Measurements from ENCODE around the gene FETUB. TPM values are rescaled to one million over a fixed set of nuclear protein-coding genes. Genes with fewer than 3 reads are reported as not detected.

FETUB gene
- total and polyA plus RNA-seq, 2 of the 4 experiments (the other 2 are of a cell fraction), result not detected

DNA sequence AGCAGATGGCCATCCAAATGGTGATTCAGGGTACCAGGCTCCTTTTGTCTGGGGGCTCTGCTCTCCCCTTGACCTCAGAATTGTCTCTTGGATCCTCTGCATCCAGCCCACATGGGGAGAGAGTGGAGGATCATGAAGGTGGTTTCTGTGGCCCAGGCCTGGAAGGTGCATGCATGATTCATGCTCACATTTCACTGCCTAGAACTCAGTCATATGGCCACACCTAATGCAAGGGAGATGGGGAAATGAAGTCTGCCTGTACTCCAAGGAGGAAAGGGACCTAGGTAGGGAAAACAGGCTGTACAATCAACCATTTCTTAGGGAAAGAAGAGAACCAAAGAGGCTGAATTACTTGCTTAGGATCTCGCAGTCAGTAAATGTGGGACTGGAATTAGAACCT lies 40.7 kb downstream of the FETUB start:
- H3K14ac ChIP-seq (replicated peaks; ENCODE audit: low read depth, low read length), result no peak overlapping the region
- no peaks in the 10 kb centered on the region for H3K4me1 ChIP-seq (ENCODE audit: control insufficient read depth, insufficient read depth, low read length)
- dilution Hi-C loops (cut with HindIII; ENCODE audit: low sequenced_read_pairs, unreplicated experiment) (no loop called here), intact Hi-C loops (cut with micrococcal nuclease) (no loop called here), in situ Hi-C loops (cut with MboI; ENCODE audit: low sequenced_read_pairs) (no loop called here)
- no peak overlapping the region for H2BK15ac ChIP-seq (ENCODE audit: low read depth, low read length)
- H3K4me2 ChIP-seq (ENCODE audit: low read depth, low read length), result no peak overlapping the region
- no peak overlapping the region for H3K18ac ChIP-seq (ENCODE audit: low read depth, low read length)
- no peak overlapping the region for H3K4me3 ChIP-seq (ENCODE audit: insufficient read depth, low read depth, low read length)
- no peaks in the 10 kb centered on the region for H3K9me1 ChIP-seq (ENCODE audit: insufficient read depth, low read length)
- H3K4ac ChIP-seq (ENCODE audit: low read depth, low read length), result no peak overlapping the region
- H4K20me1 ChIP-seq (ENCODE audit: insufficient read depth, low read length), result no peaks in the 10 kb centered on the region
- ChIA-PET CTCF (no interaction called here), POLR2A (ENCODE audit: unreplicated experiment) (no interaction called here)
- H3K36me3 ChIP-seq (ENCODE audit: control insufficient read depth, insufficient read depth, low read length), result no peaks in the 10 kb centered on the region
- H2BK5ac ChIP-seq (ENCODE audit: low read depth, low read length, poor library complexity, severe bottlenecking), result no peak overlapping the region
- H2BK20ac ChIP-seq (ENCODE audit: low read depth, low read length), result no peak overlapping the region
- TF ChIP-seq, protein P1, sequence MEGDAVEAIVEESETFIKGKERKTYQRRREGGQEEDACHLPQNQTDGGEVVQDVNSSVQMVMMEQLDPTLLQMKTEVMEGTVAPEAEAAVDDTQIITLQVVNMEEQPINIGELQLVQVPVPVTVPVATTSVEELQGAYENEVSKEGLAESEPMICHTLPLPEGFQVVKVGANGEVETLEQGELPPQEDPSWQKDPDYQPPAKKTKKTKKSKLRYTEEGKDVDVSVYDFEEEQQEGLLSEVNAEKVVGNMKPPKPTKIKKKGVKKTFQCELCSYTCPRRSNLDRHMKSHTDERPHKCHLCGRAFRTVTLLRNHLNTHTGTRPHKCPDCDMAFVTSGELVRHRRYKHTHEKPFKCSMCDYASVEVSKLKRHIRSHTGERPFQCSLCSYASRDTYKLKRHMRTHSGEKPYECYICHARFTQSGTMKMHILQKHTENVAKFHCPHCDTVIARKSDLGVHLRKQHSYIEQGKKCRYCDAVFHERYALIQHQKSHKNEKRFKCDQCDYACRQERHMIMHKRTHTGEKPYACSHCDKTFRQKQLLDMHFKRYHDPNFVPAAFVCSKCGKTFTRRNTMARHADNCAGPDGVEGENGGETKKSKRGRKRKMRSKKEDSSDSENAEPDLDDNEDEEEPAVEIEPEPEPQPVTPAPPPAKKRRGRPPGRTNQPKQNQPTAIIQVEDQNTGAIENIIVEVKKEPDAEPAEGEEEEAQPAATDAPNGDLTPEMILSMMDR (conservative IDR thresholded peaks at IDR 0.05; ENCODE audit: low read depth, low read length), result no peak
- TF ChIP-seq NFE2L2 (IDR thresholded peaks at IDR 0.05; ENCODE audit: low read depth, low read length), result no peak
- TF ChIP-seq CHD1 (IDR thresholded peaks at IDR 0.05; ENCODE audit: low read depth, low read length), result no peak
- no peak for TF ChIP-seq FOS (IDR thresholded peaks at IDR 0.05; ENCODE audit: low read depth, low read length)
- no peak for TF ChIP-seq MAZ (IDR thresholded peaks at IDR 0.05; ENCODE audit: borderline replicate concordance, low read depth, low read length)
- no peak for TF ChIP-seq MXI1 (IDR thresholded peaks at IDR 0.05; ENCODE audit: borderline replicate concordance, low read depth, low read length)
- TF ChIP-seq POLR2A (IDR thresholded peaks at IDR 0.05; ENCODE audit: low read depth, low read length), result no peak
- TF ChIP-seq, protein P2, sequence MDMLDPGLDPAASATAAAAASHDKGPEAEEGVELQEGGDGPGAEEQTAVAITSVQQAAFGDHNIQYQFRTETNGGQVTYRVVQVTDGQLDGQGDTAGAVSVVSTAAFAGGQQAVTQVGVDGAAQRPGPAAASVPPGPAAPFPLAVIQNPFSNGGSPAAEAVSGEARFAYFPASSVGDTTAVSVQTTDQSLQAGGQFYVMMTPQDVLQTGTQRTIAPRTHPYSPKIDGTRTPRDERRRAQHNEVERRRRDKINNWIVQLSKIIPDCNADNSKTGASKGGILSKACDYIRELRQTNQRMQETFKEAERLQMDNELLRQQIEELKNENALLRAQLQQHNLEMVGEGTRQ (IDR thresholded peaks at IDR 0.05; ENCODE audit: low read depth, low read length), result no peak
- TF ChIP-seq CEBPB (IDR thresholded peaks at IDR 0.05; ENCODE audit: low read depth, low read length), result no peak
- TF ChIP-seq RCOR1 (IDR thresholded peaks at IDR 0.05; ENCODE audit: insufficient replicate concordance, low read length), result no peak
- no peak for TF ChIP-seq BHLHE40 (IDR thresholded peaks at IDR 0.05; ENCODE audit: low read depth, low read length)
- TF ChIP-seq RFX5 (IDR thresholded peaks at IDR 0.05; ENCODE audit: low read depth, low read length), result no peak
- no peak for TF ChIP-seq RAD21 (IDR thresholded peaks at IDR 0.05; ENCODE audit: low read length)
- TF ChIP-seq, protein P3, sequence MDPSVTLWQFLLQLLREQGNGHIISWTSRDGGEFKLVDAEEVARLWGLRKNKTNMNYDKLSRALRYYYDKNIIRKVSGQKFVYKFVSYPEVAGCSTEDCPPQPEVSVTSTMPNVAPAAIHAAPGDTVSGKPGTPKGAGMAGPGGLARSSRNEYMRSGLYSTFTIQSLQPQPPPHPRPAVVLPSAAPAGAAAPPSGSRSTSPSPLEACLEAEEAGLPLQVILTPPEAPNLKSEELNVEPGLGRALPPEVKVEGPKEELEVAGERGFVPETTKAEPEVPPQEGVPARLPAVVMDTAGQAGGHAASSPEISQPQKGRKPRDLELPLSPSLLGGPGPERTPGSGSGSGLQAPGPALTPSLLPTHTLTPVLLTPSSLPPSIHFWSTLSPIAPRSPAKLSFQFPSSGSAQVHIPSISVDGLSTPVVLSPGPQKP (IDR thresholded peaks at IDR 0.05; ENCODE audit: borderline replicate concordance, low read depth, low read length), result no peak
- no peak overlapping the region for H2AK5ac ChIP-seq (ENCODE audit: low read depth, low read length)
- no peak overlapping the region for H4K8ac ChIP-seq (ENCODE audit: low read depth in 2 of 2, low read length in 2 of 2)
- no peaks in the 10 kb centered on the region for H3K79me1 ChIP-seq (ENCODE audit: low read depth in 1 of 2, low read length in 2 of 2)
- no TSS peak for BruUV-seq (replicated peaks)
- H2BK120ac ChIP-seq (ENCODE audit: low read depth, low read length), result no peak overlapping the region
- no peak for ATAC-seq (ENCODE audit: low read depth)
- no peak overlapping the region for H4K91ac ChIP-seq (ENCODE audit: insufficient read depth, low read depth, low read length)
- H3K9ac ChIP-seq (ENCODE audit: low read depth, low read length), result no peak overlapping the region
- no peak overlapping the region for H3K23ac ChIP-seq (ENCODE audit: low read depth, low read length)
- no peak overlapping the region for H4K5ac ChIP-seq (ENCODE audit: low read depth, low read length)
- no peaks in the 10 kb centered on the region for H3K9me3 ChIP-seq (ENCODE audit: control insufficient read depth, insufficient read depth, low read length)
- no CpG with 5 or more reads among the region's 1 CpG for WGBS, 2 experiments (ENCODE audit: extremely low coverage in 2 of 2, insufficient read length in 1 of 2)
- no peak overlapping the region for H3K27ac ChIP-seq (ENCODE audit: insufficient read depth, low read length)
- no peak for DNase-seq
- H3K56ac ChIP-seq (ENCODE audit: extremely low read depth, insufficient read depth, low read length), result no peak overlapping the region
- H2AFZ ChIP-seq (replicated peaks; ENCODE audit: low read length, poor library complexity), result no peak overlapping the region
- H2AK9ac ChIP-seq (replicated peaks; ENCODE audit: low read depth, low read length, poor library complexity), result no peak overlapping the region
- peaks cover 5% of the 10 kb centered on the region; the same call in 1 of the 2 replicates for H3K27me3 ChIP-seq (ENCODE audit: control insufficient read depth, insufficient read depth, low read length)

Measured in IMR-90 (cell line).